GM21515 (cell line): ENCODE data around the gene GRIP1.

ENCODE experiments used
- ATAC-seq: cut with Tn5 transposase; IDR thresholded peaks from one replicate; pipeline ENCODE4 v1.9.1; 2021; ENCODE audit not compliant: unreplicated experiment

The GRIP1 gene

DNA sequence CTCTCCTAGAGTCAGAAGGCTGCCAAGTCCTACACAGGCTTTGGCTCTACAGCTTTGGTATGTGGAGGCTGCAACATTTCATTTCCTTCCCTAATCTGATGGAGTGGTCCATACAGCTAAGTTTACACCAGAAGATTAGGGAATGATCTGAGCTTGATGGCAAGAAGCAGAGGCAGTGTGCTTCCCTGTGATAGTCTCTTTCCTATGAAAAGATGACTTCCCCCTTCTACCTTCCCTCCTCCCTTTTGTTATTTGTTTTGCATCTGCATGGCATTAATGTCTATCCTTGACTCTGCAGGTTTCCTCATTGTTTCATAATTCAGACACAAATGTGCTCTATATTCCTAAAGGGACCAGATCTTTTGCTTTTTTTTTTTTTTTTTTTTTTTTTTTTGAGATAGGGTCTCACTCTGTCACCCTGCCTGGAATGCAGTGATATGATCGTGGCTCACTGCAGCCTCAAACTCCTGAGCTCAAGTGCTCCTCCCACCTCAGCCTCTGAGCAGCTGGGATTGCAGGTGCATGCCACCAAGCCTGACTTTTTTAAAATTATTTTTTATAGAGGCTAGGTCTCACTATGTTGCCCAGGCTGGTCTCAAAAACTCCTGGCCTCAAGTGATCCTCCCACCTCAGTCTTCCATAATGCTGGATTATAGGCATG is 76.3 kb downstream of the GRIP1 start:
- no peak for ATAC-seq

GRCh38 chr12:66600903-66601302 is 78.0 kb downstream of the GRIP1 start:
- no peak for ATAC-seq

GRCh38 chr12:66599816-66600215 is 79.1 kb downstream of the GRIP1 start:
- no peak for ATAC-seq

DNA sequence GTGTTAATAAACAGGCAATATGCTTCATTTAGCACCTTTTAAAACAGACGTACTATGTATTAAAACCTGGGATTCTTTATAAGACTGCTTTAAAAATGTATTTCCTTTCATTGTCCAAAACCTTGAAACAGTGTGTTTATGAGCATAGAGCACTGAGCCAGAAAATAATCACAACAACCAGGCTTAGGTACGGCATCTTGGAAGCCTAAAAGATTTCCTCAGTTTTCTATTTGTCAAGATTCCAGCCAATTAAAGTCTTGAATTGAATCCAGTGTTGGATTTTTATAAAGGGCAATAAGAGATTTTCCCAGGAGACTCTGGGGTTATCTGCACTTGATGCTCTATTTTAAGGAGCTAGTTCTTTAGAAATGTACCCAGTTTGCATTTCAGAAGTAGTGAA is 80.3 kb downstream of the GRIP1 start:
- ATAC-seq, result no peak

- ATAC-seq, result no peak
Observed at GRCh38 chr12:66598079-66598478, 80.8 kb downstream of the GRIP1 start.

DNA sequence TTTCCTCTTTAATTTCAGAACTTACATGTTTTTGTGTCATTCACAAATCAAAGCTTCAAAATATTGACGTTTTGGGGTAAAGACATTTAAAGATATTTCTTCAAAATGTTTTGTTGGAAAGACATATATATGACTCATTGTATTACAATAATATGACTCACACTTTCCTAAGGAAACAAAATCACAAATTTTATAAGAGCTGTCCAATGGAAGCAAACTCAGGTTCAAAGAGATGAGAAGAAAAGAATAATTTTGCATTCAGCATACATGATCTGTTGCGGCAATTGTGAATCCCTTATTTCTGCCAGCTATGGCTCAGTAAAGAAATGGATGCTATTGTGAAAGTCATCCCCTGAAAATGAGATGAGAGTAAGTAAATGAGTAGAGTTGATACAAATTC is 82.7 kb downstream of the GRIP1 start:
- no peak for ATAC-seq

- ATAC-seq, result no peak
Observed at GRCh38 chr12:66594688-66595087, 84.2 kb downstream of the GRIP1 start.

GRCh38 chr12:66590275-66590985 is 88.4 kb downstream of the GRIP1 start:
- ATAC-seq, result no peak

GRCh38 chr12:66589095-66589494 is 89.8 kb downstream of the GRIP1 start:
- no peak for ATAC-seq

DNA sequence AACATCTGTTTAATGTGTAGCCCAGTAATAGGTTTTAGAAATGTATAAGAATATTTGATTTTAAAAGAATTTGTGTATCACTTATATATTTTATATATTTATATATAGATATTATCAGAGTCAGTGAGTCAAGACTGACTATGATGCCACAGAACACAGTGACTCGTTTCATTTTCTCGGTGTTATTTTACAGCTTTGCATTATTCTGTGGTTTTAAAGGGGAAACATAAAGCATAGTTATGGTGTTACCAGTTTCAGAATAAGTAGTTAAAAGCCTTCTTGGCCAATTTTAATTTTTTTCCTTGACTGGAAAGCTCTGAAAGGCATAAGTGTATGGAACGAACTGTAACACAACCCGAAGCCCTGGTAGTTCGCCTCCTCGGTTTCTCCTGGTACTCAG is 91.0 kb downstream of the GRIP1 start:
- no peak for ATAC-seq

DNA sequence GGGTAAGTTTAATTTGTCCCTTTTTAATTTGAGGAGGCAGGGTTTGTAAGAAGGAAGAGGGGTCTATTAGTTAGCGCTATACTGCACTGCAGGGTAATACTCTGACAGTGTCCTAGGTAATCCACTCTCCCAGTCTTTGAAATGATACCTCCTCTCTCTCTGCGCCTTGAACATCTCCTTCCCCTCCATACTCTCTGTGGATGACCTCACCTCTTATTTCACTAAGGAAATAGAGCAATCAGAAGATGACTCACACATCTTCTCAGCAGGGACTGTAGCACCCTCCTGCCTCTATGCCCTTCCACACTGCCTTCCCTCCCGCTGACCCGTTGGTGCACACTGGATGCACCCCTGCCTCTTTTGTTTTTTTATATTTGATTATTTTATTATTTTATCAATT is 94.2 kb downstream of the GRIP1 start:
- no peak for ATAC-seq

GRCh38 chr12:66573605-66574004 is 105.3 kb downstream of the GRIP1 start:
- no peak for ATAC-seq

DNA sequence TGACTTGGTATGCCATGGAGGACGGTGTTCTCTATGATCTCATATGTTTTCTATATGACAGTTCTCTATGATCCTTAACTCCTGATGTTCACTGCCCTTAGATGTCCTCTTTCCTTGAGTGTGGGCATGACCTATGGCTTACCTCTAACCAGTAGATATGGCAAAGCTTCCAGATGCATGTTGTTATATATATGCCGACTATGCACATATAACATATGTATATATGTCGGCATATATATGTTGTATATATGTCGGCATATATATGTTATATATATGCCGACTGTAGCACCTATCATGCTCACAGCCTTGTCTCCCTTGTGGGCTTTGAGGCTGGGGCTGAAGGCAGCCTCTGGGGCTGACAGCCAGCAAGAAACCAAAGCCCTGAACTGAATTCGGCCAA is 106.0 kb downstream of the GRIP1 start:
- ATAC-seq, result no peak

GRCh38 chr12:66571361-66571915 is 107.4 kb downstream of the GRIP1 start:
- no peak for ATAC-seq

- no peak for ATAC-seq
Observed at GRCh38 chr12:66563220-66563619, 115.7 kb downstream of the GRIP1 start.

DNA sequence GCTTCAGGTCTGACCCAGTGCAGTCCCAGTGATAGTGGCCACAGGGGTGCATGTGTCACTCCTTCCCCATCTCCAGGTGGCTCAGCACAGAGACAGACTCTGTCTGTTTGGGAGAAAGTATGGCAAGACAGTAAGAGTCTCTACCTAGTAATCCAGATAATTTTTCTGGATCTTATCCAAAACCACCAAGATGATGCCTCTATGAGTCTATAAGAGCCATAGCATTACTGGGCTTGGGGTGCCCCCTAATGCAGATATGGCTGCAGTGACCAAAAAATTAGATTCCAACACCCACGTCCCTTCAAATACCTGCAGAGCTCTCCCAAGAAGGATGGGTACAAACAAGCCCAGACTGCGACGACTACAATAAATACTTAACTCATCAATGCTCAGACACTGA is 123.8 kb downstream of the GRIP1 start:
- ATAC-seq, result no peak

- no peak for ATAC-seq
Observed at GRCh38 chr12:66552716-66553115, 126.2 kb downstream of the GRIP1 start.

GRCh38 chr12:66550626-66551025 is 128.2 kb downstream of the GRIP1 start:
- ATAC-seq, result no peak

DNA sequence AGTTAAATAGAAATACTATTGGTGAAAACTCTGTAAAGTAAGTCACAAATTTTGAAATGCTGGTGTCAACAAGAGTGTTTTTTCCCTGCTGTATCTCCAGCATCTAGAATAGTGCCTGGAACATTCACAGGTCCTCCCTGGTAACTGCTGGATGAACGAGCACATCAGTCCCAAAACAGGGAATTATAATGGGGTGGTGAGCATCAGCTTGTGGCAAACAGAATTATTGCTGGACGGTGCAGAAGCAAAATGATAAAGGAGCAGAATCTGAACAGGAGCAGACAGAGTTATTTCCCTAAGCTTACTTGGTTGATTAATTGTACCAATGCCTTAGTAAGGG is 129.9 kb downstream of the GRIP1 start:
- ATAC-seq, result no peak

- ATAC-seq, result no peak
Observed at GRCh38 chr12:66548338-66549049, 130.4 kb downstream of the GRIP1 start.

DNA sequence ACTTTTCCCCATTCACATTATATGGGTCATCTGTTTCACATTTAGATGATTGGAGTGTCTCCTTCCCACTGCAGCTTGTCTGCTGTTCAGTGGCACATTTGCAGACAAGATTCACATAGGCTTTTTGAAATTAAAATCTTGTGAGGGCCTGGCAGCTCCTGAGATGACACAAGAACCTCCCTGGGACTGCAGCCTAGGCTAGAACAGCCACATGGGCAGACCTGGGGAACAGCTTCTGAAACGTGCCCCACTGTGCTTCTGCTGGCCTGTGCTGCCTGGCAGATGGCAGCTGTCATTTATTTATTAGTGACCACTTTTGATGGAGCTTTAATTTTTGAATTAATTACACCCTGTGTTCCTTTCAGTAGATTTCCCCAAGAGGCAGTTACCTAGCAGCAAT is 137.4 kb downstream of the GRIP1 start:
- no peak for ATAC-seq

- no peak for ATAC-seq
Observed at GRCh38 chr12:66539431-66539830, 139.4 kb downstream of the GRIP1 start.
